Breast epithelium (tissue), 4 donors: ENCODE measurements around the gene PIK3CB. TPM values are rescaled to one million over a fixed set of nuclear protein-coding genes. Genes with fewer than 3 reads are reported as not detected.
"Not testable (repeated sequence)": the region's sequence is repeated elsewhere in the genome, so short reads cannot be mapped to it uniquely, and the experiment has no call there.

ENCODE experiments used
- DNase-seq, 2 donors: peaks; one replicate each; pipeline ENCODE4 v3.0.0-alpha.2; 2019; ENCODE audit warnings: low spot score in 2 of 2
- H3K27ac ChIP-seq, 2 donors: fragments of 200-600 bp; sonication (generic) in 1 of 2; one replicate each; pipeline ENCODE4 v1.5.1; 2016 to 2019; ENCODE audit warnings: mild to moderate bottlenecking in 1 of 2
- H3K27me3 ChIP-seq, 2 donors: fragments of 200-600 bp; sonication (generic) in 1 of 2; one replicate each; pipeline versions ENCODE4 v1.5.1 to v1.6.0; 2017 to 2019; ENCODE audit warnings: control low read depth in 1 of 2, mild to moderate bottlenecking in 1 of 2
- H3K36me3 ChIP-seq: fragments of 200-600 bp; one replicate; pipeline ENCODE4 v1.5.1; 2019
- H3K4me1 ChIP-seq, 2 donors: fragments of 200-600 bp; sonication (generic); one replicate each; pipeline ENCODE4 v1.5.1; 2016 to 2019; ENCODE audit warnings: control low read depth in 1 of 2
- H3K4me3 ChIP-seq, 3 donors: fragments of 200-600 bp; sonication (generic); 1 replicate in 2 of 3; 2 replicates in 1 of 3; pipeline ENCODE4 v1.5.1; 2016 to 2019; ENCODE audit warnings: mild to moderate bottlenecking in 3 of 3, moderate library complexity in 2 of 3
- H3K9me3 ChIP-seq, 2 donors: fragments of 200-600 bp; sonication (generic) in 1 of 2; one replicate each; pipeline ENCODE4 v1.5.1; 2016 to 2019; ENCODE audit warnings: control low read depth in 1 of 2
- POLR2A ChIP-seq: fragments of 450-650 bp; IDR thresholded peaks from one replicate; pipeline ENCODE4 v1.6.1; 2016; ENCODE audit warnings: antibody characterized with exemption, mild to moderate bottlenecking, moderate library complexity
- POLR2AphosphoS5 ChIP-seq, 3 donors: sonication (generic); formaldehyde crosslinking; IDR thresholded peaks; one replicate each; pipeline ENCODE4 v1.6.1; 2017; ENCODE audit warnings: antibody characterized with exemption in 3 of 3
- intact Hi-C: fragments of 100-400 bp; cut with DNase I; formaldehyde crosslinking; loops from one replicate; pipeline ENCODE4 v1.15.1; 2023; ENCODE audit warnings: low total_unique reads
- total RNA-seq, 3 donors: library from RNA; depleted of rRNA; stranded (reverse); fragments of >200 nt; gene quantifications; one replicate each; pipeline ENCODE4 v1.1.0, GENCODE V29; 2016
- TF ChIP-seq, protein P1 (sequence below), 3 donors: fragments of 450-650 bp; IDR thresholded peaks; one replicate each; pipeline ENCODE4 v1.5.1; 2016 to 2017; ENCODE audit warnings: antibody characterized with exemption in 3 of 3, mild to moderate bottlenecking in 3 of 3, moderate library complexity in 3 of 3

The PIK3CB gene
- total RNA-seq, 3 donors from 2014 or later: 30.5 to 46.2 (median 31.7) TPM

DNA sequence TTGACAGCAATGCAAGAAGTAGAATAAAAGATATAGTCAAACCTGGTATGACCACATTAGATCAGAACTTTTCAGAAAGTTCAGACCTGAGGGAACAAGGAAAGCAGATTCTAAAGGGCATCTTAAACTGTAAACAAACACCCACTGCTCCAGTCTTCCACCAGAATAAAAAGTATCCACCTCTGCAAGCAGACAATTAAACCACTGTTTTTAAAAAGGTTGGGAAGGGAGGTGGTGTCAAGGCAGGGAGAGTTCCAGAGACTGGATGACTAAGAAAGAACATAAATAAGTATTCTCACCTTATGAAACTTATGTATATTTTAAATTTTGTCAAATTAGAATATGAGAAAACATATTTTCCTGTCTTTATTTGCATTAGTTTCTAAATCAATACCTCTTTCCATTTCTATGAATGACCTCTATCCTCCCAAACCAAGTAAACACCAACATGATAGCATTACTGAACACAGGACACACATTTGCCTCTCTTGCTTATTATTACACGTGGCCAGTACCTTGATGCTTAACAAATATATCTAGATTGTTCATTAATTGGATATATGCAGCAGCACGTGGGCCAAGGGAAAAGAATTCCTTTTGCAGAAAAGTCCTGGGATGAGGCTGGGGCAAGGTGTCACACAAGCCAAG, 31.6 kb downstream of the PIK3CB start:
- H3K36me3 ChIP-seq: no peaks in the 10 kb centered on the region
- H3K4me3 ChIP-seq: no peak overlapping the region
- H3K4me1 ChIP-seq: peaks cover 0 to 6% of the 10 kb centered on the region in 2 donors
- intact Hi-C loops: no loop called here
- no peaks in the 10 kb centered on the region for H3K9me3 ChIP-seq
- no peaks in the 10 kb centered on the region for H3K27me3 ChIP-seq
- TF ChIP-seq POLR2A (no peak), POLR2AphosphoS5 (IDR thresholded peaks at IDR 0.05) (no peak)
- DNase-seq: no peak
- H3K27ac ChIP-seq: peak overlapping the region; percentile 9 to 45

DNA sequence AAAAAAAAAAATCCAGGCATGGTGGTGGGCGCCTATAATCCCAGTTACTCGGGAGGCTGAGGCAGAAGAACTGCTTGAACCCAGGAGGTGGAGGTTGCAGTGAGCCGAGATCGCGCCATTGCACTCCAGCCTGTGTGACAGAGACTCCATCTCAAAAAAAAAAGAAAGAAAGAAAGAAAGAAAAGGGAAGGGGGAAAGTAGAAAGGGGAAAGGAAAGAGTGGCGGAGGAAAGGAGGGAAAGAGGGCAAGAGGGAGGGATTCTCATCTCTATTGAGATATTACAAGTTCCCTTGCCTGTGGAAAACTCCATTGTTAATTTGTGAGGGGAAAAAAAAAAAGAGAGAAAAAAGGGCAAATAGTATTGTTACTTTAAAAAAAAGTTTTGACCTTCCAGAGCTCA, 32.5 kb downstream of the PIK3CB start:
- H3K27me3 ChIP-seq, intact Hi-C loops, H3K4me1 ChIP-seq, H3K4me3 ChIP-seq, DNase-seq, H3K9me3 ChIP-seq, H3K36me3 ChIP-seq: not testable (repeated sequence)
- H3K27ac ChIP-seq: peak overlapping the region in 1 of 2 donors; percentile 45

DNA sequence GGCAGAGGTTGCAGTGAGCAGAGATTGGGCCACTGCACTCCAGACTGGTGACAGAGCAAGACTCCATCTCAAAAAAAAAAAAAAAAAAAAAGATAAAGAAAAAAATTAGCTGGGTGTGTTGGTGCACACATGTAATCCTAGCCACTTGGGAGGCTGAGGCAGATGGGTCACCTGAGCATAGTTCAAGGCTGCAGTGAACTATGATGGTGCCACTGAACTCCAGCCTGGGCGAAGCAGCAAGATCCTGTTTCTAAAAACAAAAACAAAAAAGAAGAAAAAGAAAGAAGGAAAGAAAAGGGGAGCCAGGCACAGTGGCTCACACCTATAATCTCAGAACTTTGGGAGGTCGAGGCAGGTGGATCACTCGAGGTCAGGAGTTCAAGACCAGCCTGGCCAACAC, 32.9 kb downstream of the PIK3CB start:
- intact Hi-C loops: no loop called here
- Histone ChIP-seq H3K36me3 (no peaks in the 10 kb centered on the region), H3K4me1 (peaks cover 0 to 6% of the 10 kb centered on the region in 2 donors), H3K4me3 (no peak overlapping the region), H3K27ac (peak overlapping the region in 1 of 2 donors; percentile 45), H3K9me3 (no peaks in the 10 kb centered on the region), H3K27me3 (no peaks in the 10 kb centered on the region)
- no peak for DNase-seq
- no peak for TF ChIP-seq POLR2AphosphoS5 (IDR thresholded peaks at IDR 0.05)

DNA sequence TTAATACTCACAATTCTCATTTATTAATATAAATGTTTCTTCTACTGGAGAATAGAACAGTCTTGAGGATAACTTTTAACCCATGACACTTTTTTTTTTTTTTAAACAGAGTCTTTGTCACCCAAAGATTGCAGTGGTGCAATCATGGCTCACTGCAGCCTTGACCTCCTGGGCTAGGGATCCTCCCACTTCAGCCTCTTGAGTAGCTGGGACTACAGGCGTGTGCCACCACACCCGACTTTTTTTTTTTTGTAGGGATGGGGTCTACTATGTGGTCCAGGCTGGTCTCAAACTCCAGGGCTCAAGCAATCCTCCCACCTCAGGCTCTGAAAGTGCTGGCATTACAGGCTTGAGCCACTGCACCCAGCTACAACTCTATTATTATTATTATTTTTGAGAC, 34.5 kb downstream of the PIK3CB start:
- Histone ChIP-seq H3K9me3 (no peaks in the 10 kb centered on the region), H3K27ac (no peak overlapping the region), H3K27me3 (no peaks in the 10 kb centered on the region), H3K36me3 (no peaks in the 10 kb centered on the region), H3K4me1 (peaks cover 0 to 6% of the 10 kb centered on the region in 2 donors), H3K4me3 (no peak overlapping the region)
- intact Hi-C loops: no loop called here
- no peak for DNase-seq
- no peak for TF ChIP-seq POLR2AphosphoS5 (IDR thresholded peaks at IDR 0.05)
- TF ChIP-seq, protein P1, sequence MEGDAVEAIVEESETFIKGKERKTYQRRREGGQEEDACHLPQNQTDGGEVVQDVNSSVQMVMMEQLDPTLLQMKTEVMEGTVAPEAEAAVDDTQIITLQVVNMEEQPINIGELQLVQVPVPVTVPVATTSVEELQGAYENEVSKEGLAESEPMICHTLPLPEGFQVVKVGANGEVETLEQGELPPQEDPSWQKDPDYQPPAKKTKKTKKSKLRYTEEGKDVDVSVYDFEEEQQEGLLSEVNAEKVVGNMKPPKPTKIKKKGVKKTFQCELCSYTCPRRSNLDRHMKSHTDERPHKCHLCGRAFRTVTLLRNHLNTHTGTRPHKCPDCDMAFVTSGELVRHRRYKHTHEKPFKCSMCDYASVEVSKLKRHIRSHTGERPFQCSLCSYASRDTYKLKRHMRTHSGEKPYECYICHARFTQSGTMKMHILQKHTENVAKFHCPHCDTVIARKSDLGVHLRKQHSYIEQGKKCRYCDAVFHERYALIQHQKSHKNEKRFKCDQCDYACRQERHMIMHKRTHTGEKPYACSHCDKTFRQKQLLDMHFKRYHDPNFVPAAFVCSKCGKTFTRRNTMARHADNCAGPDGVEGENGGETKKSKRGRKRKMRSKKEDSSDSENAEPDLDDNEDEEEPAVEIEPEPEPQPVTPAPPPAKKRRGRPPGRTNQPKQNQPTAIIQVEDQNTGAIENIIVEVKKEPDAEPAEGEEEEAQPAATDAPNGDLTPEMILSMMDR (IDR thresholded peaks at IDR 0.05): no peak

DNA sequence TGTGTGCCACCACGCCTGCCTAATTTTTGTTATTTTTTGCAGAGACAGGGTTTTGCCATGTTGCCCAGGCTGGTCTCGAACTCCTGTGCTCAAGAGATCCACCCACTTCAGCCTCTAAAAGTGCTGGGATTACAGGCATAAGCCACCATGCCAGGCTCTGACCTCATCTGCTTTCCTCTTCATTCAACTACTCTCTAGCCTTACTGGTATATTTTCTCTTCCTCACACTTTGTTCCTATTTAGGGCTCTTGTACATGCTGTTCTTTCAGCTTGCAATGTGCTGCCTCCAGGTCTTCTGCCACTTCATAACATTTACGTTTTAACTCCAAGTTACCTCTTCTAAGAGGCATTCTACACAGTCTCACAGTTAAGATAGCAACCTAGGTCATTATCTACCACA, 34.9 kb downstream of the PIK3CB start:
- TF ChIP-seq POLR2AphosphoS5 (IDR thresholded peaks at IDR 0.05) (no peak), POLR2A (no peak)
- TF ChIP-seq, protein P1 (IDR thresholded peaks at IDR 0.05): no peak
- DNase-seq: no peak
- Histone ChIP-seq H3K9me3 (no peaks in the 10 kb centered on the region), H3K36me3 (no peaks in the 10 kb centered on the region), H3K4me1 (peaks cover 0 to 6% of the 10 kb centered on the region in 2 donors), H3K27ac (no peak overlapping the region), H3K4me3 (no peak overlapping the region), H3K27me3 (no peaks in the 10 kb centered on the region)
- intact Hi-C loops: no loop called here

DNA sequence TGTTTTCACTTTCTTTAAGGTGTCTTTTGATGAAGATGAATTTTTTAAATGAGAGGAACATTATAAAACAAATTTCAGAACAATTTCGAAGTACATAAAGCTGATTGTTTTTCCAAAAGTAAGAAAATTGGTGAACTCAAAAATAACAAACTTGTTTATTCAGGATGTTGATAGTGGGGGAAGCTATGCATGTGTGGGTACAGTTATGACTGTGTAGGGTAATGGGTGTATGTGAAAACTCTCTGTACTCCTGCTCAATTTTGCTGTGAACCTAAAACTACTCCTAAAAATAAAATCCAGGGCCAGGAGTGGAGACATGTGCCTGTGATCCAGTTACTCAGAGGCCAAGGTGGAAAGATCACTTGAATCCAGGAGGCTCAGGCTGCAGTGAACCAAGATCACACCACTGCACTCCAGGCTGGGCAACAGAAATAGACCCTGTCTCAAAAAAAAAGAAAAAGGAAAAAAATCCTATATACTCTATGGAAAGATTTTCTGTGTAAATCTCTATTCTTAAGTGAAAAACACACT, 37.2 kb downstream of the PIK3CB start:
- Histone ChIP-seq H3K27me3 (no peaks in the 10 kb centered on the region), H3K27ac (no peak overlapping the region), H3K36me3 (no peaks in the 10 kb centered on the region), H3K9me3 (no peaks in the 10 kb centered on the region), H3K4me3 (no peak overlapping the region), H3K4me1 (no peaks in the 10 kb centered on the region)
- intact Hi-C loops: no loop called here
- DNase-seq: no peak
- TF ChIP-seq, protein P1 (IDR thresholded peaks at IDR 0.05): no peak
- TF ChIP-seq POLR2AphosphoS5 (IDR thresholded peaks at IDR 0.05) (no peak), POLR2A (no peak)
